Fibroblast of lung (primary cell): Measurements from ENCODE around the gene DNM3. TPM values are rescaled to one million over a fixed set of nuclear protein-coding genes. Genes with fewer than 3 reads are reported as not detected.

Experiments used
- DNase-seq, 2 donors: peaks; one replicate each; pipeline versions ENCODE4 v3.0.0 to v3.0.0-alpha.2; 2010; ENCODE audit warnings: low read depth in 2 of 2
- H2AFZ ChIP-seq: 2 replicates; pipeline ENCODE4 v1.5.1; 2012; ENCODE audit warnings: low read length, control low read depth, inconsistent platforms
- H3K27ac ChIP-seq: 2 replicates; pipeline ENCODE4 v1.5.1; 2011; ENCODE audit warnings: low read length, control low read depth; ENCODE audit not compliant: insufficient read depth
- H3K27me3 ChIP-seq: 2 replicates; pipeline ENCODE4 v1.5.1; 2011; ENCODE audit warnings: mild to moderate bottlenecking, low read length; ENCODE audit not compliant: control insufficient read depth, insufficient read depth
- H3K36me3 ChIP-seq: 2 replicates; pipeline ENCODE4 v1.5.1; 2011; ENCODE audit warnings: low read length; ENCODE audit not compliant: control insufficient read depth, insufficient read depth
- H3K4me1 ChIP-seq: 2 replicates; pipeline ENCODE4 v1.5.1; 2011; ENCODE audit warnings: low read length; ENCODE audit not compliant: control insufficient read depth, insufficient read depth; ENCODE audit errors: extremely low read depth
- H3K4me2 ChIP-seq: 2 replicates; pipeline ENCODE4 v1.5.1; 2011; ENCODE audit warnings: low read length, control low read depth; ENCODE audit not compliant: insufficient read depth; ENCODE audit errors: extremely low read depth
- H3K4me3 ChIP-seq, 4 experiments: fragments of 200-600 bp in 1 of 4; sonication (generic) in 1 of 4; replicated peaks in 1 of 4; 2 replicates each; pipeline ENCODE4 v1.5.1; 2011 to 2016; ENCODE audit warnings: low read length in 4 of 4, low read depth in 3 of 4, mild to moderate bottlenecking in 3 of 4, control low read depth in 2 of 4, inconsistent platforms in 1 of 4, mixed read lengths in 1 of 4; ENCODE audit not compliant: insufficient read depth in 1 of 4; ENCODE audit errors: control extremely low read depth in 1 of 4
- H3K79me2 ChIP-seq: 2 replicates; pipeline ENCODE4 v1.5.1; 2012; ENCODE audit warnings: mild to moderate bottlenecking, low read length, inconsistent platforms; ENCODE audit not compliant: control insufficient read depth, insufficient read depth
- H3K9ac ChIP-seq: 2 replicates; pipeline ENCODE4 v1.5.1; 2011; ENCODE audit warnings: mild to moderate bottlenecking, low read length, control low read depth; ENCODE audit not compliant: insufficient read depth
- H3K9me3 ChIP-seq: 2 replicates; pipeline ENCODE4 v1.5.1; 2012; ENCODE audit warnings: low read depth, low read length; ENCODE audit not compliant: control insufficient read depth, insufficient read depth
- H4K20me1 ChIP-seq: 2 replicates; pipeline ENCODE4 v1.5.1; 2011; ENCODE audit warnings: low read length; ENCODE audit not compliant: control insufficient read depth, insufficient read depth; ENCODE audit errors: extremely low read depth
- CTCF ChIP-seq, 2 donors: IDR thresholded peaks in 1 of 2; conservative IDR thresholded peaks in 1 of 2; 1 replicate in 1 of 2; 2 replicates in 1 of 2; pipeline ENCODE4 v1.5.1; 2011 to 2012; ENCODE audit warnings: low read length in 2 of 2, control low read depth in 1 of 2, inconsistent platforms in 1 of 2, low read depth in 1 of 2, mild to moderate bottlenecking in 1 of 2
- EZH2 ChIP-seq: IDR thresholded peaks from 2 replicates; pipeline ENCODE4 v1.5.1; 2012; ENCODE audit warnings: low read length, control low read depth, mild to moderate bottlenecking; ENCODE audit errors: missing control alignments
- polyA plus RNA-seq, 2 donors: library from polyadenylated mRNA; depleted of rRNA in 1 of 2; stranded (reverse) in 1 of 2; unstranded in 1 of 2; fragments of >200 nt; gene quantifications; 2 replicates each; pipeline ENCODE4 v1.2.1, GENCODE V29; 2011 to 2012; ENCODE audit warnings: missing spikeins in 1 of 2
- total RNA-seq: library from RNA; depleted of rRNA; stranded (reverse); fragments of >200 nt; gene quantifications from 2 replicates; pipeline ENCODE4 v1.2.1, GENCODE V29; 2014

Gene DNM3
- total and polyA plus RNA-seq, 2 donors (not counting 1 experiment from before 2014, with no cell fraction given): 1.6 to 3.6 TPM

GRCh38 chr1:172090511-172090817, 249.2 kb downstream of the DNM3 start:
- H3K9me3 ChIP-seq: no peaks in the 10 kb centered on the region
- H3K36me3 ChIP-seq: no peaks in the 10 kb centered on the region
- no peak overlapping the region for H3K27ac ChIP-seq
- H3K4me2 ChIP-seq: no peak overlapping the region
- DNase-seq: no peak
- no peak overlapping the region for H3K9ac ChIP-seq
- no peaks in the 10 kb centered on the region for H3K4me1 ChIP-seq
- no peak overlapping the region for H3K4me3 ChIP-seq
- no peak for TF ChIP-seq EZH2
- no peaks in the 10 kb centered on the region for H4K20me1 ChIP-seq
- H3K79me2 ChIP-seq: no peaks in the 10 kb centered on the region
- no peaks in the 10 kb centered on the region for H3K27me3 ChIP-seq
- H2AFZ ChIP-seq: no peak overlapping the region

GRCh38 chr1:172095846-172096245, 254.5 kb downstream of the DNM3 start:
- H3K27me3 ChIP-seq: no peaks in the 10 kb centered on the region
- no peak overlapping the region for H2AFZ ChIP-seq
- no peaks in the 10 kb centered on the region for H3K9me3 ChIP-seq
- no peak for TF ChIP-seq EZH2
- no peak for TF ChIP-seq CTCF (conservative IDR thresholded peaks at IDR 0.05 in 1 of 2, IDR thresholded peaks at IDR 0.05 in 1 of 2; ENCODE audit: low read depth in 1 of 2, low read length in 2 of 2)
- H4K20me1 ChIP-seq: no peaks in the 10 kb centered on the region
- no peak for DNase-seq
- H3K4me3 ChIP-seq: no peak overlapping the region
- H3K79me2 ChIP-seq: no peaks in the 10 kb centered on the region
- H3K9ac ChIP-seq: no peak overlapping the region
- no peaks in the 10 kb centered on the region for H3K36me3 ChIP-seq
- H3K27ac ChIP-seq: no peak overlapping the region
- H3K4me1 ChIP-seq: no peaks in the 10 kb centered on the region
- H3K4me2 ChIP-seq: no peak overlapping the region

GRCh38 chr1:172105230-172105629, 263.9 kb downstream of the DNM3 start:
- Histone ChIP-seq H2AFZ (no peak overlapping the region), H3K36me3 (no peaks in the 10 kb centered on the region), H3K4me3 (no peak overlapping the region), H3K9me3 (no peaks in the 10 kb centered on the region), H4K20me1 (no peaks in the 10 kb centered on the region), H3K4me1 (no peaks in the 10 kb centered on the region), H3K9ac (no peak overlapping the region), H3K4me2 (no peak overlapping the region), H3K27ac (no peak overlapping the region), H3K27me3 (no peaks in the 10 kb centered on the region), H3K79me2 (no peaks in the 10 kb centered on the region)
- no peak for DNase-seq
- TF ChIP-seq CTCF (conservative IDR thresholded peaks at IDR 0.05 in 1 of 2, IDR thresholded peaks at IDR 0.05 in 1 of 2; ENCODE audit: low read depth in 1 of 2, low read length in 2 of 2) (no peak), EZH2 (no peak)
